GM23248 (cell line): ENCODE data around the gene TTC21B. TPM values are rescaled to one million over a fixed set of nuclear protein-coding genes. Genes with fewer than 3 reads are reported as not detected.

ENCODE experiments used
- DNase-seq: peaks from one replicate; pipeline ENCODE4 v3.0.0-alpha.2; 2015
- H2AFZ ChIP-seq: fragments of 200-600 bp; sonication (generic); 2 replicates; pipeline ENCODE4 v1.6.1; 2016; ENCODE audit warnings: antibody characterized with exemption
- H3F3A ChIP-seq: fragments of 200-600 bp; sonication (generic); 2 replicates; pipeline ENCODE4 v1.6.1; 2016; ENCODE audit warnings: mild to moderate bottlenecking, antibody characterized with exemption, mixed run types; ENCODE audit not compliant: insufficient read depth
- H3K27ac ChIP-seq: fragments of 200-600 bp; sonication (generic); 2 replicates; pipeline ENCODE4 v1.5.1; 2016; ENCODE audit warnings: mild to moderate bottlenecking
- H3K27me3 ChIP-seq: fragments of 200-600 bp; sonication (generic); replicated peaks from 2 replicates; pipeline ENCODE4 v1.6.1; 2016; ENCODE audit warnings: mild to moderate bottlenecking; ENCODE audit not compliant: insufficient read depth
- H3K36me3 ChIP-seq: fragments of 200-600 bp; sonication (generic); 2 replicates; pipeline ENCODE4 v1.6.1; 2016; ENCODE audit warnings: low read depth, mild to moderate bottlenecking
- H3K4me1 ChIP-seq: fragments of 200-600 bp; sonication (generic); 2 replicates; pipeline ENCODE4 v1.6.1; 2016; ENCODE audit warnings: mild to moderate bottlenecking; ENCODE audit not compliant: insufficient read depth
- H3K4me2 ChIP-seq: fragments of 200-600 bp; sonication (generic); one replicate; pipeline ENCODE4 v1.6.1; 2016; ENCODE audit warnings: mild to moderate bottlenecking; ENCODE audit not compliant: unreplicated experiment
- H3K4me3 ChIP-seq: fragments of 200-600 bp; sonication (generic); 2 replicates; pipeline ENCODE4 v1.5.1; 2016; ENCODE audit warnings: mild to moderate bottlenecking
- H3K79me2 ChIP-seq: fragments of 200-600 bp; sonication (generic); 2 replicates; pipeline ENCODE4 v1.6.1; 2016; ENCODE audit warnings: mild to moderate bottlenecking; ENCODE audit not compliant: insufficient read depth
- H3K9ac ChIP-seq: fragments of 200-600 bp; sonication (generic); 2 replicates; pipeline ENCODE4 v1.6.1; 2016; ENCODE audit warnings: mild to moderate bottlenecking
- H3K9me2 ChIP-seq: fragments of 200-600 bp; sonication (generic); 2 replicates; pipeline ENCODE4 v1.6.1; 2016; ENCODE audit warnings: mixed run types, mild to moderate bottlenecking, moderate library complexity; ENCODE audit not compliant: insufficient read depth
- H3K9me3 ChIP-seq: fragments of 200-600 bp; sonication (generic); one replicate; pipeline ENCODE4 v1.6.1; 2017; ENCODE audit warnings: low read depth
- H4K20me1 ChIP-seq: fragments of 200-600 bp; sonication (generic); 2 replicates; pipeline ENCODE4 v1.6.0; 2016; ENCODE audit not compliant: insufficient read depth
- EZH2 ChIP-seq: fragments of 200-600 bp; sonication (generic); IDR thresholded peaks from 2 replicates; pipeline ENCODE4 v1.6.1; 2018; ENCODE audit warnings: antibody characterized with exemption, mild to moderate bottlenecking; ENCODE audit not compliant: insufficient read depth, poor library complexity, severe bottlenecking
- EZH2phosphoT487 ChIP-seq: fragments of 200-600 bp; sonication (generic); IDR thresholded peaks from 2 replicates; pipeline ENCODE4 v1.6.1; 2018; ENCODE audit warnings: antibody characterized with exemption, moderate library complexity, mild to moderate bottlenecking, low read depth; ENCODE audit not compliant: insufficient read depth
- WGBS, 2 experiments: methylation state at CpG; one replicate each; pipeline ENCODE4 v1.1.6; 2015 to 2017; ENCODE audit warnings: low lambda C conversion rate in 2 of 2, low coverage in 1 of 2; ENCODE audit errors: missing lambda C conversion rate in 2 of 2; 5-methylcytosine and 5-hydroxymethylcytosine counted together
- in situ Hi-C: fragments of 300-500 bp; cut with MboI; formaldehyde crosslinking; loops from 2 replicates; pipeline ENCODE4 v1.15.0; 2020
- polyA plus RNA-seq: library from polyadenylated mRNA; unstranded; fragments of >200 nt; fragmentation: Nextera tagmentation; extraction: Ambion mirVana; gene quantifications from 2 replicates; pipeline ENCODE4 v1.2.1, GENCODE V29; 2016
- total RNA-seq: library from RNA; depleted of rRNA; stranded (reverse); fragments of >200 nt; shearing (Covaris generic); gene quantifications from 2 replicates; pipeline ENCODE4 v1.2.3, GENCODE V29; 2014

The TTC21B gene
- total and polyA plus RNA-seq, 2 experiments from 2014 or later = 6.6 to 15.3 TPM

DNA sequence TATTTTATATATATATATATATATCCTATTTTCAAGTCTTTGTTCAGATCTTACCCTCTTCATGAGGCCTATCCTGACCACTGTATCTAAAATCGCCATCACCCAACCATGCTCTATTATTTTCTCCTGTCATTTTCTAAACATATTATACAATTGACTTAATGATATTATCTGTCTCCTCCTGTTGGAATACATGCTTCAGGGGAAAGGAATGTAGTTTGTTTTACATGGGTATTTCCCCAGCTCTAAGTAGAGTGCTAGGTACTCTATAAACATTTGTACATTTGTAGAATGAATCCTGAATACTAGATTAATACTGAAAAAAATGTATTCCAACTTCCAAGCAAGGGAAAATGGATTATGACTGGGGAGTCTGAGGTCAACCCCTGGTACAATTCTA, 26.2 kb downstream of the TTC21B start:
- H3K9ac ChIP-seq = no peak overlapping the region
- H3F3A ChIP-seq = no peaks in the 10 kb centered on the region
- no peaks in the 10 kb centered on the region for H3K9me3 ChIP-seq
- H3K4me3 ChIP-seq = no peak overlapping the region
- no peak overlapping the region for H2AFZ ChIP-seq
- peak; percentile 4 for DNase-seq
- no peaks in the 10 kb centered on the region for H3K4me1 ChIP-seq
- H3K79me2 ChIP-seq = no peaks in the 10 kb centered on the region
- TF ChIP-seq EZH2 (no peak), EZH2phosphoT487 (no peak)
- H3K4me2 ChIP-seq = no peak overlapping the region
- H3K9me2 ChIP-seq = no peaks in the 10 kb centered on the region
- no peak overlapping the region for H3K27ac ChIP-seq
- H3K36me3 ChIP-seq = peaks cover 48% of the 10 kb centered on the region
- 94 to 96% methylated on average over 1 of the region's 1 CpG for WGBS, 2 experiments
- no peaks in the 10 kb centered on the region for H3K27me3 ChIP-seq
- in situ Hi-C loops = no loop called here
- H4K20me1 ChIP-seq = no peaks in the 10 kb centered on the region

DNA sequence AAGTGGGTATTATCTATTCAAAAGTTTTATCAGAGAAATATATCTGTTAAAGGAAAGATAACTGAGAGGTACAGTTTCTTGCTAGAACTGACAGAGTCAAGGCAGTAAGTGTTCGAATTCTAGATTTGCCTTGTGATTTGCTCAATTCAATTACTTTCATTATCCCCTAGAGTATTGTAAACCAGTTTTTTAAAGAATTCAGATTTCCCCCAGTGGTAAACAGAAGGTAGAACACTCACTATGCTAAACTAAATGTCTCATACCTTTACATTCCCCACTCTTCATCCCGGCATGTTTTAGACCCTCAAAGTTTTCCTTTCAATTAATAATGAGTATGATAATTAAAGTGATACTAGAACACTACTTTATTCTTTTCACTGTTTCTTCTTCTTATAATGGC, 28.6 kb downstream of the TTC21B start:
- H3K4me2 ChIP-seq = no peak overlapping the region
- H3K79me2 ChIP-seq = no peaks in the 10 kb centered on the region
- in situ Hi-C loops = no loop called here
- no peak overlapping the region for H3K4me3 ChIP-seq
- no peaks in the 10 kb centered on the region for H3F3A ChIP-seq
- H3K27ac ChIP-seq = no peak overlapping the region
- no peaks in the 10 kb centered on the region for H3K9me2 ChIP-seq
- WGBS, 2 experiments = 72 to 78% methylated on average over 2 of the region's 2 CpGs
- no peaks in the 10 kb centered on the region for H4K20me1 ChIP-seq
- no peaks in the 10 kb centered on the region for H3K9me3 ChIP-seq
- H2AFZ ChIP-seq = no peak overlapping the region
- no peak for DNase-seq
- TF ChIP-seq EZH2phosphoT487 (no peak), EZH2 (no peak)
- H3K9ac ChIP-seq = no peak overlapping the region
- no peaks in the 10 kb centered on the region for H3K4me1 ChIP-seq
- peaks cover 30% of the 10 kb centered on the region for H3K36me3 ChIP-seq
- no peaks in the 10 kb centered on the region for H3K27me3 ChIP-seq

DNA sequence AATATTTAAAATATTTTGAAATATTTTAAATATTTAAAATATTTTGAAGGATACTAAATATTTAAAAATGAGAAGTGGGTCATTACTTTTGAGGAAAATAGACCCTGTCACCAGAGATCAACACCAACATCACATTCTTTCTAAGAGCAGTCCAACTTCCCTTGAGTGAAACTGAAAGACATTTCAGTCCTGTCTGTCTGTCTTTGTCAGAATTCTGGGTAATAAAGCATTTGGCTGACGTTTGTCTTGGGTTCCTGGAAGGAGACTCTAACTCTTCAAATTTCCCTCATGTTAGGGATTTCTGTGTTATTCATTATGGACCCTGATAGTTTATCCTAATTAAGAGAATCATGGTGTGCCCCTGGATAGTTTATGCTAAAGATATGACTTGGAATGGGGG, 32.8 kb downstream of the TTC21B start:
- in situ Hi-C loops = no loop called here
- peaks cover 28% of the 10 kb centered on the region; the same call in 1 of the 2 replicates for H3K36me3 ChIP-seq
- 88 to 96% methylated on average over 1 of the region's 1 CpG for WGBS, 2 experiments

DNA sequence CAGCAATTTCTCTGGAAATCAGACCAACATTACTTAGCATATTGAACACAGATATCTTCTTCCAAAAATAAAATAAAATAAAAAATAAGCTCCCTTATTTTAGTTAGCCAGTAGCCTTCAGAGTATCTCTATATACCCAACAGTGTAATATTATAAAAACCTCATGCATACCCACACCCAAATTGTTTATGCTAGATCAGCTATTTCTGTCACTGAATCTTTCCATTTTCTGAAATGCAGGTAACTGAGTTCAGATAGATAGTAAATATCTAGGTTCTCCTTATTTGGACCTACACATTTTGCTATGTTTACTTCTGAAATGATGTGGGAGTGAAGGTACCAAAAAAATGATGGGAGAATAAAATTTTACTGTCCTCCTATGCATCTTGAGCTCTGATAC, 39.9 kb downstream of the TTC21B start:
- Histone ChIP-seq H3K27me3 (no peaks in the 10 kb centered on the region), H3K36me3 (peaks cover 28% of the 10 kb centered on the region), H3K9me3 (no peaks in the 10 kb centered on the region), H3K79me2 (no peaks in the 10 kb centered on the region), H4K20me1 (no peaks in the 10 kb centered on the region), H3K4me1 (peaks cover 13% of the 10 kb centered on the region), H3F3A (0 out of 2 replicates have a peak, but pooled peaks cover 6% of the 10 kb centered on the region), H3K27ac (no peak overlapping the region), H2AFZ (no peak overlapping the region), H3K9me2 (no peaks in the 10 kb centered on the region), H3K4me3 (no peak overlapping the region), H3K4me2 (no peak overlapping the region), H3K9ac (no peak overlapping the region)
- TF ChIP-seq EZH2phosphoT487 (no peak), EZH2 (no peak)
- in situ Hi-C loops = no loop called here
- no peak for DNase-seq

More for the DNA sequence above, 32.8 kb downstream of the TTC21B start:
- Histone ChIP-seq H4K20me1 (no peaks in the 10 kb centered on the region), H3K9me2 (no peaks in the 10 kb centered on the region), H3K27me3 (no peaks in the 10 kb centered on the region), H2AFZ (no peak overlapping the region), H3K9me3 (no peaks in the 10 kb centered on the region), H3K27ac (no peak overlapping the region), H3K4me3 (no peak overlapping the region), H3F3A (no peaks in the 10 kb centered on the region), H3K9ac (no peak overlapping the region), H3K79me2 (no peaks in the 10 kb centered on the region), H3K4me2 (no peak overlapping the region), H3K4me1 (no peaks in the 10 kb centered on the region)
- no peak for TF ChIP-seq EZH2phosphoT487
- no peak for TF ChIP-seq EZH2
- DNase-seq = no peak

DNA sequence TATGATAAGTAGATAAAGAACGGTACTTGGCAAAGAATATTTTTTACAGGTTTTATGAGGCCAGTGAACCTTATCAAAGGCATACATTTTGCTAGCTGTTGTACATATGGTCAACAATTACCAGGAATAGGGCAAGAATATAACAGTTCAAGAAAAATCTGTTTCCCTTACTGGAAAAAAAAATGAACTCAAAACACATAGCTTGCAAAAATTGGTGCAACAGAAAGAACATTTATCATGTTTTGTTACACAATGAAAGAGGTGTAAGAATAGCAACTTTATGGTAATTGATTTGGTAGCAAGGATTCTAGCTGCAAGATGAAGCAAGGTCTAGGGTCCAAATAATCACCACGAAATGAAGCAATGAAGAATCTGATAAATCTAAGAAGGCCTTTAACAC, 41.6 kb downstream of the TTC21B start:
- H3K27ac ChIP-seq = peak overlapping the region; percentile 56
- peaks cover 13% of the 10 kb centered on the region for H3K4me1 ChIP-seq
- no peaks in the 10 kb centered on the region for H4K20me1 ChIP-seq
- H3K9me2 ChIP-seq = no peaks in the 10 kb centered on the region
- H3K9ac ChIP-seq = no peak overlapping the region
- H3F3A ChIP-seq = 0 out of 2 replicates have a peak, but pooled peaks cover 6% of the 10 kb centered on the region
- H3K9me3 ChIP-seq = no peaks in the 10 kb centered on the region
- H3K36me3 ChIP-seq = peaks cover 29% of the 10 kb centered on the region
- no peak overlapping the region for H3K4me2 ChIP-seq
- no peaks in the 10 kb centered on the region for H3K79me2 ChIP-seq
- no peaks in the 10 kb centered on the region for H3K27me3 ChIP-seq
- WGBS, 2 experiments = 97 to 99% methylated on average over 2 of the region's 2 CpGs
- no peak for DNase-seq
- no peak for TF ChIP-seq EZH2phosphoT487
- H2AFZ ChIP-seq = no peak overlapping the region
- H3K4me3 ChIP-seq = no peak overlapping the region
- in situ Hi-C loops = no loop called here
